HG03442 (cell line): ENCODE data around the gene KRTAP5-10.
"Not testable (repeated sequence)": the region's sequence is repeated elsewhere in the genome, so short reads cannot be mapped to it uniquely, and the experiment has no call there.

Experiments
- ATAC-seq: cut with Tn5 transposase; IDR thresholded peaks from one replicate; pipeline ENCODE4 v1.9.1; 2021; ENCODE audit warnings: mild to moderate bottlenecking, moderate library complexity; ENCODE audit not compliant: unreplicated experiment

KRTAP5-10 gene

GRCh38 chr11:71542382-71542781 is 23.0 kb upstream of the KRTAP5-10 start:
- ATAC-seq: no peak

GRCh38 chr11:71542879-71543777 is 22.2 kb upstream of the KRTAP5-10 start:
- no peak for ATAC-seq

GRCh38 chr11:71543866-71544265 is 21.5 kb upstream of the KRTAP5-10 start:
- ATAC-seq: no peak

GRCh38 chr11:71544525-71545214 is 20.7 kb upstream of the KRTAP5-10 start:
- no peak for ATAC-seq

- ATAC-seq: no peak
Observed at GRCh38 chr11:71545405-71545966, 19.9 kb upstream of the KRTAP5-10 start.

- ATAC-seq: no peak
Observed at GRCh38 chr11:71548120-71548519, 17.2 kb upstream of the KRTAP5-10 start, which contains the start of gene KRTAP5-9. TSS of gene KRTAP5-9 (plus strand) at chr11:71548420. CDS start at chr11:71548658, 238 bp downstream.

GRCh38 chr11:71548716-71549151 is 16.6 kb upstream of the KRTAP5-10 start:
- ATAC-seq: no peak

- ATAC-seq: no peak
Observed at GRCh38 chr11:71551711-71552110, 13.7 kb upstream of the KRTAP5-10 start.

GRCh38 chr11:71554996-71555395 is 10.4 kb upstream of the KRTAP5-10 start:
- ATAC-seq: no peak

GRCh38 chr11:71555508-71555907 is 9.9 kb upstream of the KRTAP5-10 start:
- no peak for ATAC-seq

GRCh38 chr11:71556018-71556417 is 9.3 kb upstream of the KRTAP5-10 start:
- ATAC-seq: no peak

- no peak for ATAC-seq
Observed at GRCh38 chr11:71557257-71557656, 8.1 kb upstream of the KRTAP5-10 start.

GRCh38 chr11:71558996-71559395 is 6.4 kb upstream of the KRTAP5-10 start:
- no peak for ATAC-seq

GRCh38 chr11:71562120-71562519 is 3.2 kb upstream of the KRTAP5-10 start:
- no peak for ATAC-seq

- no peak for ATAC-seq
Observed at GRCh38 chr11:71563406-71563805, 2.0 kb upstream of the KRTAP5-10 start.

GRCh38 chr11:71564430-71564829 is 933 bp upstream of the KRTAP5-10 start:
- ATAC-seq: no peak

- no peak for ATAC-seq
Observed at GRCh38 chr11:71566081-71566620, 788 bp downstream of the KRTAP5-10 start.

GRCh38 chr11:71566626-71567599 is 1.6 kb downstream of the KRTAP5-10 start:
- ATAC-seq: not testable (repeated sequence)

- ATAC-seq: not testable (repeated sequence)
Observed at GRCh38 chr11:71567633-71568032, 2.3 kb downstream of the KRTAP5-10 start.

GRCh38 chr11:71568704-71569349 is 3.5 kb downstream of the KRTAP5-10 start:
- ATAC-seq: no peak
